HG02623 (cell line): ENCODE results near the gene TMEM119.

ENCODE experiments used
- ATAC-seq: cut with Tn5 transposase; IDR thresholded peaks from one replicate; pipeline ENCODE4 v1.9.1; 2021; ENCODE audit warnings: moderate library complexity; ENCODE audit not compliant: unreplicated experiment

TMEM119 gene, protein sequence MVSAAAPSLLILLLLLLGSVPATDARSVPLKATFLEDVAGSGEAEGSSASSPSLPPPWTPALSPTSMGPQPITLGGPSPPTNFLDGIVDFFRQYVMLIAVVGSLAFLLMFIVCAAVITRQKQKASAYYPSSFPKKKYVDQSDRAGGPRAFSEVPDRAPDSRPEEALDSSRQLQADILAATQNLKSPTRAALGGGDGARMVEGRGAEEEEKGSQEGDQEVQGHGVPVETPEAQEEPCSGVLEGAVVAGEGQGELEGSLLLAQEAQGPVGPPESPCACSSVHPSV

DNA sequence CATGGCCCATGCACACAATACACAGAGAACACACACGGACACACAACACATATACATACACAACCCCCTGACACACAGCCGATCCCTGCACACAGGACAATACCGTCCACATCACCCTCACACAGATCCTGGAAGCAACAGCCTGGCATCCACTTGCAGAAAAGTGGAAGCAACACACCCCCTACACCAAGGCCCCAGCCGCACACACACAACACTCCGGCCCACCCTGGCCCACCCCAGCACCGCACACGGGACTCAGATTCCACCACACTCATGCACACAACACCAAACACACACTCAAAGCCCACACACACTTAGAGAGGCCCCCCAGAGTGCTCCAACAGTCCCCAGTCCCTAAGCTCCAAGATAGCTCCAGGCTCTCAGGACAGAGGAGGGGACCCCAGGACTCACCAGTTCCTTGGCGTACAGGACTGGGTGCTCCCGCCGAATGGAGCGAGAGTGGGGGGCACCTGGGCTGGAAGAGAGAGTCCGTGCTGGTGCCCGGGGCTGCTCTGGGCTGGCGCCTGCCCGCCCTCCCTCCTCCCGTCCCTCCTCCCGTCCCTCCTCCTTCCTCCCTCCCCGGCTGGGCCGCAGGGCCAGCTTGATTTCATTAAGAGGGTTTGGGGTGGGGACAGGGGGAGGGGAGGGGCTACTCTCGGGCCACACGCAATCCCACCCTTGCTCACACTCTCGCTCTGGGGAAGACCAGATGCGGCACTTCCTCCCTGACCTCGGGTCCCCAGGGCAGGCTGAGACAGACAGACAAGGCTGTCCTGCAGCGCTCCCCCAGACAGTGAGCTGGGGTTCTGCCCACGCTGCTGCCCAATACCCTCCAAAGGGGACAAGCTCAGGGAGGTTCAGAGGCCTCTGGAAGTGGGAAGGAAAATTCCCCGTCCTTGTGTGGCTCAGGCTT lies at the start of gene TMEM119:
Gene TMEM119 (minus strand): TSS at position 526 of the 913 bp plus-strand sequence. CDS start 5,701 bp downstream, outside the sequence.
- no peak for ATAC-seq

- ATAC-seq, result no peak
These were observed 49.0 kb upstream of the TMEM119 start for GRCh38 chr12:108646600-108647579.

DNA sequence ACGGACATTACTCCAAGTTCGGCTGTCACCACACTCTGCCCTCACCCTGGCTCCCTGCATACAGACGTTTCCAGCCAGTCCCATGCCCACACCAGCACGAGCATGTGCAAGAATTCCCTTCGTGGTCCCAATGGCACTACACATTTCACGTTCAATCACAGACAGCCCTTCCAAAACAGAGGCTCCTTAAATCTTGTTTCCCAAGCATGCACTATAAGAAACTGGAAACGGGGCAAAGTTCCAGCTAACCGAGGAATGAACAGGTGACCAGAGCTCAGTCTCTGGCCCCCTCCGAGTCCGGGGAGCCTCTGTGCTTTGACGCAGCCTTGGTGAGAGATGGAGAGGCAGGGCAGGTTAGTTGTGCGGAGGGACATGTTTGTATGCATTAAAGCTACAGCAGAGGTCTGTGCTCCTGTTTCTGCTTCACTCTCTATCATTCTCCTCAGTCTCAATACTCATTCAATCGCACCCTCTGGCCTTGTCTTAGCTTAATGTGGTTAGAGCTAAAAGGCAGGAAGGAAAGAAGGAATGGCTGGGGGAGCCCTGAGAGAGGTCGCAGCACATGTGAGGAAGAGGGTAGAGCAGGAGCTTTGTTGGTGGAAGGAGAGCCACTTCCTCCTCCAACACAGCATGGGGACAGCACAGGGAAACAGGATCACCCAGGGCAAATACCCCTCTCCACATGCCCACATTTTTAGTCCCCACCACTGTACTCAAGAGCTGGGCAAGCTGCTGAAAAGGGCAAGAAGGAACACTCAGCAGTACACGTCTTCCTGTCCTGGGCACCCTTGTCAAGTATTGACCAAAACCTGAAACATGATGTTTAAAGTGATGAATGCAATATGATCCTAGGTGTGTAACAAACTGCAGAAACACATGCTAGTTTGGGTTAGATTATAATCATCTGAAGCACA lies 48.1 kb upstream of the TMEM119 start:
- ATAC-seq, result no peak

DNA sequence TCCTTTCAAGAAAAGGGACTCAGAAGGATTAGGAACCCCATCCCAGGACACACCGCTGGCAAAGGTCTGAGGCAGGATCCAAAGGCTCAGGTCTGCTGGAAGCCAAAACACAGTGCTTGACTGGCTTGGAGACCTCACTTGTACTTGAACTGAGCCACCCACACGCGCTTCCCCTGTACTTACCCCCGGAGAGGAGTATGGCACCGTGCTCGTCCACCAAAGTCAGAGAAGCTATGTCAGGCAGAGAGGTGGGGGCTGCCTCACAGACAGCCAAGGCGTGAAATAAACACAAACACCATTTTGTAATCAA lies 46.9 kb upstream of the TMEM119 start:
- ATAC-seq, result no peak

GRCh38 chr12:108643941-108644810 lies 46.3 kb upstream of the TMEM119 start:
- no peak for ATAC-seq

- no peak for ATAC-seq
These were observed 45.2 kb upstream of the TMEM119 start for GRCh38 chr12:108642899-108643654.

DNA sequence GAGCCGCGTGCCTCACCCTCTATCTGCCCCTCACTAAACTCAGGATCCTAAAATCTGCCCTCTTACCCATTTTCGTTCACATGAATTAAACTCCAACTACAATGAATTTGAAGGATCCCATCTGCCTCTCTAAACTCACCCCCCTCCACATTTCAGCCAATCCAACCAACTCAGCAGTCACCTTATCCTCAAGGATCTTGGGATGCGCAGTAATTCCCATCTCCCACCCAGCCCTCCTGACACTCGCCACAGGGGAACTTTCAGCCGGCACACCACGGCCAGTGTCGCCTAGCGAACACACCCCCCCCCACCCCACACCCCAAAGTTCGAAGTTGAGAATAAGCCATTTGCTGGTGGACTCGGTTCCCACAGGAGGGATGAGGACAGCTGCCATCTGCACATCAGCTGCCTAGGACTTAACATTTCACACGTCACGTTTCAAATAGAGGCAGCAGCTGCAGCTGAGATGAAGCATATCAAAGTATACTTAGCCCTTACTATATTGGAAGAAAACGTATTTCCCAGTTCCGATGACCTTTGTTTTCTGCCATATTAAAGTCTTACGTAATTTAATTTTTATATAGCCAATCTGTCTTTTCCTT lies 44.5 kb upstream of the TMEM119 start:
- ATAC-seq, result no peak

DNA sequence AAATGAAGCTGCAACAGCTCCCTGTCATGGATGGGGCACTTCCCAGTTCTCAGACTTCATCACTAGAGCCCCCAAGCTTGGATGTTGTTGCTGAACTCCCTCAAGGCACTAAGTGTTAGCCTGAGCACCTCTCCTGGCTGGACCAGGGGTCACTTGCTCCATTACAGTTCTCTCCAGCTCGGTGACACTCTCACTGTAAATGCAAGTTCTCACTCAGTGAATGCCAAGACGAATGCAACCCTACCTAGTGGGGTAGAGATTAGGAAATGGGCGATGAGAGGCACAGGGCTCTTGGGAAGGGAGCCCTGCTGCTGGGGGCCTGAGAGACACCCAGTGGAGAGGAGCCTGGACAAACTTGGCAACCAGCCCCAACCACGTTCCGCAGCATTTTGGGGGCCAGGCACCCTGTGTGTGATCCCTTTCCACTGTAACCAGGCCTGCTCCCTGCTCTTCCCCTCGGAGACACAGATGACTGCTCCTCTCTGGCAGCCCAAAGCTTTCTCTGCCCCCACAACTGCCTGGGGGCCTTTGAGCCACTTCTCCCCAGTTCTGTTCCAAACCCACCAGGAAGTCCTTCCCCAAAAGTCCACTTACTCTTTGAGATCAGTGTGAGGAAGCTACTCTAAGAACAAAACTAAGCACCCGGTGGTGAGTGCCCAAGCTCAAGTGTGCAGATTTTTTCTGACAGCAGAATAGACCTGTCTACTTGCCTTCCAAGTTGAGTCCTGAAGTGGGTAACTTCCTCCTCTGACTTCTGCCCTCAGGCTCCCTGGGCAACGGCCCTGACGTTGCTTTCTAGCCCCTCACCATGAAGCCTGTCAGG lies 43.8 kb upstream of the TMEM119 start:
- no peak for ATAC-seq

DNA sequence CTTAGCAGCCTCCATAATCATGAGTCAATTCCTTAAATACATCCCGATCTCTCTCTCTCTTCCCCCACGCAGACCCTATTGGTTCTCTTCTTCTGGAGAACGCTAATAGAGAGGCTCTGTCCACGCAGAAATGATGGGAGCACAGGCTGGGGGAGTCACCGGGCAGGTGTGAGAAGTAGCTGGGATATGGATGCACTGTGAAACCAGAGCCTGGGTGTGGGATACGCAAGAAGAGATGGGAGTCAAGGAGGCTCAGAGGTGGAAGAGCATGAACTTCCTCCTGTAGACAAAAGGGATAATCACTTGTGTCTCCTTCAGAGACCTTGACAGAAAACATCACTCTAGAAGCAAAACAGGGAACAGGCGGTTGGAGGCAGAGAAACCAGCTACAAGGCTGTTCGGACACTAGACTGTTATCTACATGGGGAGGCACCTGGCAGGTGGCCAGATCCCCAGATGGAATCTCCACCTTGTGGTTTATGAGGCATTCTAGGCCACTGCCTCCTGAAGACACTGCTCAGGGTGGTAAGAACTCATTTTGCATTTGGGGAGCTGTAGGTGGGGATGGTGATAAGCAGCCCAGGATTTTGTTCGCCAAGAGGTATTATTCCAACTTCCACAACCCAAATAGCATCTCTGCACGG lies 43.0 kb upstream of the TMEM119 start:
- no peak for ATAC-seq

DNA sequence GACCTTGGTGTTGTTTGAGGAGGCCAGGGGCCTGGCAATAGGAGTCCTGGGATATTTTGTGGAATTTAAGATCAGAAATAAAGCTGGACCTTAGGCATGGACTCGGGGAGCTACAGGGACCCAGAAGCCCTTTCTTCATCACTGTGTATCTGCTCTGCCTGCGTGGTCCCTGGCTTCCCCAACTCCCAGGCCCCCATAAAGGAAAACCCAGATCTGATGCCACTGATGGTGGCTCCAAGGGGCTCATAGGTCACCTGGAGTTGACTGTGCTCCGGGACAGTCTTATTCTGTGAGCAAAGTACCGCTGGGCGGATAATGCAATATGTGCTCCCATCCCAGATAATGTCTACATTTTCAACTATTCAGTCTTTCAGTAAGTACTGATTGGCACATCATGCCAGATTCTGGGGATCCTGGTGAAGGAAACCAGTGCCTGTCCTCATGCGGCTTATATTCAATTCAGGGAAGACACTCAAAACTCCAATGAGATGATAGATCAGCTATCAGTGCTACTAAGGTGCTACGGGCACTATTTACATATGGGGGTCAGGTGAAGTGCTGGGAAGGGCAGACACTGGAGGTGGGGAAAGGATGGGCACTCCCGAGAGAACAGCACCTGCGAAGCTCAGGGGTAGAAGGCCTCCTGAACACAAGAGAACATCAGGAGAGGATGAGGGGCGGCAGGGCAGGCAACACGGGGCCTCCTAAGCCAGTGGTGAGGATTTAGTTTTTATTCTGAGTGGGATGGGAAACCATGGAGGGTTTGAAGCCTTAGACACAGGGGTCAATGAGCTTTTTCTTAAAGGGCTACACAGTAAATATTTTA lies 41.3 kb upstream of the TMEM119 start:
- no peak for ATAC-seq

GRCh38 chr12:108638141-108638827 lies 40.4 kb upstream of the TMEM119 start:
- ATAC-seq, result no peak

DNA sequence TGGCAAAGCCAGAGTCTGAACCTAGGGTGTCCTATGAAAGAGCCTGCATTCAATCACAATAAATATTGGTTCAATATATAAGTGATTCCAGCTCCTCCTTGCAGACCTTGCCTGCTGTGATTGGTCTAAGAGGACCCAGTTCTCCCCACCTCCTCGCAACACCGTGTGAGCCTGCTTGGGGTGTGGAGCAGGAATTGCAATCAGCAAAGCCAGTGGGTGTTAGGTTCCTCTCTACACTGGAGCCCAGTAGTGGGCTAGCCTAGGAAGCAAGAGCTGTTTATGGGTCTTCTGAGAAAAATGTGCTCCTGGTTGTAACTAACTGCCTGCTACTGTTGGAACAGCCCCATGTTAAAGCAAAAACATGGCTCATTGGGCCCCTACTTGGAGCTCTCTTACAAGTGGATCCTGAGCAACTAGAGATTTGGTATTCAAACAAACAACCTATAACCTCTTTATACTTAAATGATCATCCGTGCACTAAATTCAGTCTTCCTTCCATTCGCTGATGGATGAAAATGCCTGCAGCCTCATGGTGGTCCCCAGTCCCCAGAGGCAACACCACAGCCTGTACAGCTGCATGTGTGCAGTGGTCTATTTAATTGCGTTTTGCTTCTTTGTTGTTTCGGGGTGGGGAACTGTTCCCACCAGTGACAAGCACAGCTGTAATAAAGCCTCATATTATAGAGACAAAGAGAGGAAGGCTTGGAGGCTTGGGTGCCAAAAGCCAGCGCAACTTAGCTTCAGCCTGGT lies 39.5 kb upstream of the TMEM119 start:
- no peak for ATAC-seq

GRCh38 chr12:108635997-108636808 lies 38.3 kb upstream of the TMEM119 start:
- no peak for ATAC-seq
